Measurements from ENCODE around the gene WFDC1.

Gene WFDC1

DNA sequence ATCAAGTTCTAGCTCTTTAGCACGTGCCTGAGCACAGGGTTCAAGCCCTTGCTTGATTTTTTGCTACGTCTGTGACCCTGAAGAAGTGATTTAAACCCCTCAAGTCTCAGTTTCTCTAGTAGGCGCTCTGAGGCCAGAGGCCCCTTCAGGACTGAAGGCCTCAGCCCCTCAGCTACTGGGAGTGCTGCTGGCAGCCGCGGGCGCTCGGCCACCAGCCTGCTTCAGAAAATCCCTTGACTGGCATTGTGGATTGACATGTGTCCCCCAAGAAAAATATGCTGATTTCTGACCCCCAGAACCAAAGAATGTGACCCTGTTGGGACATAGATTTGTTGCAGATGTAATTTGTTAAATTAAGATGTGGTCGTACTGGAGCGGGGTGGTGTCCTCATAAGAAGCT, 20.2 kb upstream of the WFDC1 start:
- DNase-seq, result no peak

DNA sequence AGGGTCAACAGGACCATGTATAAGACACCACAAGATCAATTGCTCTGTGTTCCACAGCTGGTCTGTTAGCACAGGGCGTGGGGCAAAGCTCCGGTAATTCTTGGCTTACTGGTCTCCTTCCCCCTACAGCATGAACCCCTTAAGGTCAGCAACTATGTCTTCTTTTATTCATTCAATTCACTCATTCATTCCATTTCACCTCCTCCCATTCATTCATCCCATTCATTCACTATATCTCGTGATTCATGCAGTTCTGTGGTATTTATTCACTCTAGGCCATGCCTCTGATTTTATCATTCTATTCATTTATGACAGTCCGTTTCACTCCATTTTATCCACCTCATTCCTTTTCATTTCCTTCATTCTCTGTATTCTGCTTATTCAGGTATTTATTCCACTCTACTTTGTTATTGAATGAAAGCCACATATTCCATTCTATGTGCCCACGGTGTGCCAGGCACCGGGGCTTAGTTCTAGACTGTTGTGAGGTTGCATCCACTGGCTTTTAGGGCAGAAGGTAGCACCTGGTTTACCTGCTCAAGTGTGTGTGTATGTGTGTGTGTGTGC, 19.0 kb upstream of the WFDC1 start:
- no peak for DNase-seq

DNA sequence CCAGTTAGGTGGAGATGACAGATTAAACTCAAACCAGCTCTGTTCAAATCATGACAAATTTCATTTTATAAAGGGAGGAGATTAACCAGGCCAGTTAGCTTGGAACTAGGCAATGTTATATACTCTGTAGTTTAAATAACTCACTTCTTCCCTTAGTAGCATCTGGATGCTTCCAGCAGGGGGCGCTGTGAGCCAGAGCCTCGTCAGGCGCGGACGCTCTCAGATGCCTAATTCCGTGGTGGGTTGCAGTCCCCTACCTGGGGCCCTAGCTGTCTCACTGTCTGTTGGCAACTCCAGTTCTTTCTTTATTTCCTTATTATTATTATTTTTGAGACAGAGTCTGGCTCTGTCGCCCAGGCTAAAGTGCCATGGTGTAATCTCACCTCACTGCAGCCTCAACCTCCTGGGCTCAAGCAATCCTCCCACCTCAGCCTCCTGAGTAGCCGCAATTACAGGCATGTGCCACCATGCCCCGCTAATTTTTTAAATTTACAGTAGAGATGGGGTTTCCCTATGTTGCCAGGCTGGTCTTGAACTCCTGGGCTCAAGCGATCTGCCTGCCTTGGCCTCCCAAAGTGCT, 17.3 kb upstream of the WFDC1 start:
- DNase-seq, result no peak

DNA sequence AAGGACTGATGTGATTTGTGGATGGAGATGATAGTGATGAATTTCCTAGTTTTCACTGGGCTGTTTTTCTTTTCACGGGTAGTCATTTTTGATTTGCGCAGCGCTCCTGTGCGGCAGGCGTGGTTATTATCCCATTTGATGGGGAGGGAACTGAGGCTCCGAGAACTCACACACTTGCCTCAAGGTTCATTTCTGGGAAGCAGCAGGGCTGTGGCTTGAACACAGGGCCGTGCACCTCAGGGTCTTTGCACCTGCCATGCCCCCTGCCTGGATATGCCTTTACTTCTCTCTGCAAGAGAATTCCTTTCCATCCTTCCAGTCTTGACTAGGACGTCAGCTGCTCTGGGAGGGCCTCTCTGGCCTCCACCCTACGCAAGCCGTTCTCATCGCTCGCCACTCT, 16.3 kb upstream of the WFDC1 start:
- no peak for DNase-seq

DNA sequence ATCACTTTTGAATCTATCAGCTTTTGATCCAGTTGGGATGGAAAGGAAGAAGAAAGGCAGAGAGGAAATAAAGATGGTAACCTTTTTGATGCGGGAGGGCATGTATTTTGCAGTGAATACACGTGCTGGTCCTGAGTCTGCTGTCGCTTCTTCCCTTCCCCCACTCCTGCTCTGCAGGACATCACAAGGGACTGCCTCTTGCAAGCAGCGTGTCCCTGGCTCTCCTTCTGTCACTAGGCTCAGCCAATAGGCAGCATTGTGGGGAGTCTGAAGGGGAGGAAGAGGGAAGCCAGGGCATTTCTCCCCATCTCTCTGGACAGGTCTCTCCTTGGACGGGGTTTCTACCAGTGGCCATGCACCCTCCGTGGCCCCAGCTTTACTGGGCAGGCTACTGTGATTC, 15.7 kb upstream of the WFDC1 start:
- DNase-seq, result no peak

DNA sequence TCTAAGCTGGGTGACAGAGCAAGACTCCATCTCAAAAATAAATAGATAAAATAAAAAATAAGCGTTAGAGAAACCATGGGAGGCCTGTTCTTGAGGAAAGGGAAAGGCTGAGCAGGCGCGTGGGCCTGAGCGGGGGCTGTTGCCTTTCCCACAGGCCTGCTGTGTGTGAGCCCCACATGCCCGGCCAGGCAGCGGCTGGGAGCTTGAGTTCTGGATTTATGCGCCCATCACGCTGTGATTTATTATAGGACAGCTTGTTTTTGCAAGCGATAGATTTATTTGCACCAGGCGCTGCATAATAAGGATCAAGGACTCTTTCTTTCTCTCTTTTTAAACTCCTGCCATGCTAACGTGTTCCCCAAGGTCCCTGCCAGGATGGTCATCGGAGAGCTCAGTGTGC, 14.8 kb upstream of the WFDC1 start:
- DNase-seq, result no peak

DNA sequence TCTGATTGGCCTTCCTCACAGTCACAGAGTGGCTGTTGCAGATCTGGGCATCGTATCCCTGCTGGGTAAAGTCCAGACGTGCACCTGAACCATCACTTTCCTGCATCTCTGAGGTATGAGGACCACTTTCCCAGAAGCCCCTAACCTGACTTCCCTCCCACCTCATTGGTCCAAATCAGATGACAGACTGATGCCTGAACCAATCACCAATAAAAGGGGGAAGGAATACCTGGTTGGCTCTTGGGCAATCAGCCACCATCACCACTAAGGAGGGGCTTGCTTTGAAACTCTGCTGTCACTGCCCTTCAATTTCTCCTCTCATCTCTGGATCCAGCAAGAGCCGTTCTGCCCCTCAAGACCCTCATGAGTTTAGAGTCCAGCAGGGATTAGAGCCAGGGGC, 13.6 kb upstream of the WFDC1 start:
- DNase-seq, result no peak

DNA sequence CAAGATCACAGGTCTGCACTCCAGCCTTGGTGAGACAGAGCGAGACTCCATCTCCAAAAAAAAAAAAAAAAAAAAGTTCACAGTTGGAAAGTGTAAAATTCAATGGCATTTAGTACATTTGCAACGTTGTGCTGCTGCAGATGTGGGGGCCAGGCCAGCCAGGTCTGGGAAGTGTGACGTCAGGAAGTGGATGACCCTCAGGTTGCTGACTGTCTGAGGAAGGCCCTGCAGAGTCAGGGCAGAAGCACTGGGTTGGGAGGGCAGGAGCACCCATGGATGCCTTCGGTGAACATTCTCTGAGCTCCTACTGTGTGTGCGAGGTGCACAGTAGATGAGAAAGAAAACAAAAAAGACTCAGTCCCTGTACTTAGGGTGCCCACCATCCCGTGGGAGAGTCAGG, 12.1 kb upstream of the WFDC1 start:
- DNase-seq, result no peak

DNA sequence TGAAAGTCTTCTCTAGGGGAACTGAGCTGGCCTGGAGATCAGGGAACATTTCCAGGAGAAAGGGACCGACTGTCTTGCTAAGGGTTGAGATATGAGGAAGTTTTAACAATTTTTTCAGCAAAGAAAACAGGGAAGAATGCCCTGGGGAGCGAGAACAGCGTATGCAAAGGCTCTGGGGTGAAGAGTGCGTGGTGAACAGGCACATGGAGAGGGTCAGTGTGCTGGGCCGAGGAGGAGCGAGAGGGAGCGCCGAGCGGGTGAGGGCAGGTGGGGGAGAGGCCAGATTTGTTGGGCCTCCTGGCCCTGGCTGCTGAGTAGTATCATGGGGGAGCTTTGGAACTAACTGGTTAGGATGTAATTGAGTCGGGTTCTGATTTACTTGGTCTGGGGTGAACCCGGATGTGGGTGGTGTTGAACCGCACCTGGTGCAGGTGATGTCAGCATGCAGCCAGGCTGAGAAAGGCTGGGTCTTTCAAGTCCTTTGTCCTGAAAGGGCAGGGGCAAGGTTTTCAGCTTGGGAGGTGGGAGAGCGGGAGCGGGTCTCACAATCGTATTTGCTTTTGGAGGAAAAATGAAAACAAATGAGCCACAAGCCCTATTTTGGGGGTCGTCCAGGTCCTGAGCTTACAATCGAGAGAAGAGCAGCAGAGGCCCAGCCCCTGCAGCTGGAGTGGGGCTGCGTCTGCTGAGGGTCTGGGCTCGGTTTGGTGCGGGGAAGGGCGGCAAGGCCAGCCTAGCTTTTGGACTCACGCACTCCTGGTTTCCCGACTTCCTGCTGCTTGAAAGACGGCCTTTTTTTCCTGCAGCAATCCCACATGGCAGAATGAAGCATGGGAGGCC, 11.1 kb upstream of the WFDC1 start:
- no peak for DNase-seq

DNA sequence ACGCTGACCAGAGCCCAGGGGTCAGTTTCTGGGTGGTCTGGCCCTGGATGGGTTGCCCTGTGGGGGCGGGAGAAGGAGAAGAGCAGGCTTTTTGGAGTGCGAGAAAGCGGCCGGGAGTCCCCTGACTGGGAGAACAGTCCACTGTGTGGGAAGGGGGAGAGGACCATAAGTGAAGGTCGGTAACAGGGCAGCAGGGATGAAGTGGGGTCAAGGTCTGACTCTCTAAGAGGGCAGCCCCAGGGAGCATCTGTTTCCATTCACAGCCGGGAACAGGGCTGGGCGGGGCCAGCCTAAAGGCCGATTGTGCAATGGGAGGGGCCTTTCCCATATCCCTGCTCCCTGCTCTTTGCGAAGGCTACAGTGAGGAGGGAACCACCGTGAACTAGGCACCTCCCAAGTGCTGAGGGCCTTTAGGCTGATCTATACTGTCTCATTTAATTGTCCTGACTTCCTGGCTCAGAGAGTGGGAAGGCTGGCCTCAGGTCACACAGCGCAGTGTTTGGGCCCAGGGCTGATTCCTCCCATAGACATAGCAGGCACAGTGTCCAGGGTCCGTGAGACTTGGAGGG, 10.4 kb upstream of the WFDC1 start:
- DNase-seq, result no peak

DNA sequence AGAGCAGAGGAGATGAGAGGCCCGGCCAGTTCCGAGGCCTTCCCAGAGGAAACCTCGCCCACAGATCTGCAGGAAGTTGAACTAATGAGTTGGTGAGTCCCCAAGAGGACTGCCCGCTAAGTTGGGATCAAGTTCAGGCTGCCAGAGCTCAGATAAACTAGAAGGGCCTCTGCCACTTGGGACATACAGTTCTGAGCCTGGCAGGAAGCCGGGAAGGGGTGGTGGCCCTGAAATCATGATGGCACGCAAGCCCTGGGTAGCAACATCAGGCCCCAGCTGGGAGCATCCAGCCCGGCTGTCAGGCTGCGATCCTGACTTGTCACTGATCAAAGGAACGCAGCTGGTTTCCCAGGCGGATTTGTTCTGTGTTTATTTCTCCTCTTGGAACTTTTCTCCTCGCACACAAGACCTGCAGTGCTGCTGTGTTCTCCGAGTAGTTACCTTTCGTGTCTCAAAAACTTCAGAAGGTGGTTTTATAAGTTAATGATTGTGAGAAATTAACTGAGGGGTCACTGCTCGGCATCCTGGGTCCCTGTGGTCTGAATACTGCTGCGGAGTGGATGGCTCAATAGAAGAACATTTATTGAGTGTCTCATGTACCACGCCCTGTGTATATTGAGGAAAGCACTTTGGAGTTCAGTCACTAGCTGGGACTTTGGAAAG, 8.0 kb upstream of the WFDC1 start:
- no peak for DNase-seq

DNA sequence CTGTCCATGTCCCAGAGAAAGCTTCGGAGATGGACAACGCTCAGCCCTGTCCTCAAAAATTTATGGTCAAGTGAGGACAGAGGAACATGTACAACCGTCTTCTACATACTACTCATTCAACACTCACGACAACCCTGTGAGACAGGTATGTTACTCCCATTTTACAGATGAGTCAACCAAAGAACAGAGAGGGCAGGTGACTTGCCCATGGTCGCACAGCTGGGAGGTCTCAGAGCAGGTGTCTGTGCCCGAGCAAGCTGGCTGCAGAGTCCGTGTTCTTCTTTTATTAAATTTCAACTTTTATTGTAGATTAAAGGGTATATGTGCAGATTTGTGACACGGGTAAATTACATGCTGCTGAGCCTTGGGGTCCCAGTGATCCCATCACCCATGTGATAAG, 5.8 kb upstream of the WFDC1 start:
- DNase-seq, result no peak

DNA sequence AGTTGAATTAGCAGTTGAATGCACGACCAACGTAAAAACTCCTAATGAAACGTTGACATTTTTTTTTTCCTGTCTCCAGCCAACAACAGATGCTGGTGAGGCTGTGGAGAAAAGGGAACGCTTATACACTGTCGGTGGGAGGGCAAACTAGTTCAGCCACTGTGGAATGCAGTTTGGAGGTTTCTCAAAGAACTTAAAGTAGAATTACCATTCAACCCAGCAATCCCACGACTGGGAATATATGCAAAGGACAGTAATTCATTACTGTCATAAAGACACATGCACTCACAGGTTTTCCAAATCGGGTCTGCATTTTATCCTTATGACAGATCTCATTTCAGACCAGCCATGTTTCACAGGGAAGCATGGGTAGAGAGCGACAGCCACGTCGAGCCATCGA, 3.5 kb upstream of the WFDC1 start:
- no peak for DNase-seq

DNA sequence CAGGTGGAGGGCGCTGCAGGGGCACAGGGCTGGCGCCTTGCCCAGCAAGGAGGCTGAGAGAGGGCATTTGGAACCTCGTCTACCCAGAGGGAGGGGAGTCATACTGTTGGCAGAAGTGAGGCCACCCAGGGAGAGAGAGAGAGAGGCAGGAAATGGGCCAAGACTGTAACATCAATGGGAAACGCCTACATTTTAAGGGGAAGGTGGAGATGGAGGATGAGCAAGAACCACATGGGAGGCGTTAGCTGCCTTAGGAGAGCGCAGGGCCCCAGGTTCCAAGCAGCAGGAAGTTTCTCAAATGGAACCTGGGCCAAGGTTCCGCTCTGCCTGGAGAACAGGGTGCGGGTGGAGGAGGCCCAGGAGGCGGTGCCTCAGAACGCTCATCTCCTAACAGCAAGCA, 2.7 kb upstream of the WFDC1 start:
- DNase-seq, result no peak

DNA sequence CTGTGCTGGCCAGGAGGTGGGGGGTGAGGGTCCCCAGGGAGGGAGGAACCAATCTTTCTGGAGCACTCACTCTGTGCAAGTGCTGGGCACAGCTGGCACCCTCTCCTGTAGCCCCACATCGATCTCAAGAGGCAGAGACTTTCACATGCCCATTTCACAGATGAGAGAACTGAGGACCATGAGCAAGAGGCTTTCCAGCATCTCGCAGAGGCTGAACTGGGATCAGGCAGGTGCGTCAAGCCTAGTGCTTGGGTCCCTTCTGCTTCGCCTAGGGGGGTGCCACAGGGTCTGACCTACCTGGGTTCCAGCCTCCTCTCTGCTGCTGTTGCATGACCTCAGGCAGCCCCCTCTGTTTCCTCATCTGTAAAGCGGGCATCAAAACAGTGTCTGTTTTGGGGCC, 1.3 kb upstream of the WFDC1 start:
- no peak for DNase-seq

DNA sequence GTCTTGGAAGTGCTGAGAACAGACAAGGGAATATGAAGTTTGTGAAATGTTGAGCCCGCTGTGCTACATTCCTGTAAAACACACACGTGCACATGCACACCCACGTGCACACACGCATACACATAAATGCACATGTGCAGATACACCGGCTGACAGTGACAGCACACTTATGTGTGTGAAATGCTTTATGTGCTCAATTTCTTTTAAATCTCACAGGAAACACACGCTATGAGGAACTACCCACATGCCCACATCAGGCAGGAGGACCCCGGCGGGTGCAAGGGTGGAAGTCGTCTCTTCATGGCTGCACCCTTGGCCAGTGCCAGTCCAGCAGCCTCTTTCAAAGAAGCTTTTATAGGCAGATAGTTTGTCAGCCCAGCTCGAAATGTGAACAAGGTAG, 561 bp upstream of the WFDC1 start:
- no peak for DNase-seq

DNA sequence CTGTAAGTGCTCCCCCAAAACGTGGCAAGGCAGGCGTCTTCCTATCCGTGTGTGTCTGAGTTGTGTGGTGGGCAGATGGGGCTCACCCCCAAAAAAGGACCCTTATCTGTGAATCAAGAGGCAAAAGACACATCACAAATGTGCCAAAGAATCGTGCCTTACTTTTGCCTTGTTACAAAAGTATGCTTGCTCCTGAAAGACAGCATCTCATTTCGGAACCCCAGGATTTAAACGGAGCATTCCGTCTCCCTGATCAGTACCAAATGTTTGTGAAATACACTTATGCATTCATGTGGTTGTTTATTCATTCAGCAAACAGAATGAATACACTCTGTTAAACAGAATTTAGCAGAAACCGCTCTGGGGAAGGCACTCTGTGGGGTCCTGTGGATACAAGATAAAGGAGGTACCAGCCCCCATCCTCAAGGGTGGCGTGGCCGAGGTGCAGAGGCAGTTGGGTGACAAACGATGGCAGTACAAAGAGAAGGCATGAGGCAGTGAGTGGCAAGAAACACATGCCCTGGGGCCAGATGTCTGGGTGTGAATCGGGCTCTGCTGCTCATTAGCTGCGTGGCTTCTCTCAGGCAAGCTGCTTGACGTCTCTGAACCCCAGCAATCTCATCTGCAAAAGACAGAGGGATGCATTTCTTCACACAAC, 654 bp downstream of the WFDC1 start:
- DNase-seq, result no peak

DNA sequence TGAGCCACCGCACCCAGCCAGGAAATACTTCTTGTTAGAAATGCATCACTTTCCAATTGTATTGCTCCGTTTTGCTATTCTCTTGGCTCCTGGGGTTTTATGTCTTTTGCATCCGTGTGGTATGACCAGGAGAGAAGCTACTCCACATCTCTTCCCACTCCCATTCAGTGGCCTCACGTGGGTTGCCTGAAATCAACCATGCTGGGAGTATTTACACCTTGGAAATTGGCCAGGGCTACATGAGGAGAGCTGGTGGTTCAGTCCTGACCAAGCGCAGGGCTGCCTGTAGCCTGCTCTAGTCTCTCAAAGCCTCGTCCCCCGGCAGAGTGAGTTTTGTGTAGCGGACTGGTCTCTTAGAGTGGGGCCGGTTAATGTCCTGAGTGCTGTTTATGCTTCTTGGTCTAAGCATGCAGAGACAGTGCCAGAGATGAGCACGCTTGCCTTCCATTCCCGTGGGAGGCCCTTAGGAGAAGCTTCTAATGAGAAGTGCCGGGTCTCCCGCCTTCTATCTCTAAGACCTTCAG, 3.8 kb downstream of the WFDC1 start:
- DNase-seq, result no peak

DNA sequence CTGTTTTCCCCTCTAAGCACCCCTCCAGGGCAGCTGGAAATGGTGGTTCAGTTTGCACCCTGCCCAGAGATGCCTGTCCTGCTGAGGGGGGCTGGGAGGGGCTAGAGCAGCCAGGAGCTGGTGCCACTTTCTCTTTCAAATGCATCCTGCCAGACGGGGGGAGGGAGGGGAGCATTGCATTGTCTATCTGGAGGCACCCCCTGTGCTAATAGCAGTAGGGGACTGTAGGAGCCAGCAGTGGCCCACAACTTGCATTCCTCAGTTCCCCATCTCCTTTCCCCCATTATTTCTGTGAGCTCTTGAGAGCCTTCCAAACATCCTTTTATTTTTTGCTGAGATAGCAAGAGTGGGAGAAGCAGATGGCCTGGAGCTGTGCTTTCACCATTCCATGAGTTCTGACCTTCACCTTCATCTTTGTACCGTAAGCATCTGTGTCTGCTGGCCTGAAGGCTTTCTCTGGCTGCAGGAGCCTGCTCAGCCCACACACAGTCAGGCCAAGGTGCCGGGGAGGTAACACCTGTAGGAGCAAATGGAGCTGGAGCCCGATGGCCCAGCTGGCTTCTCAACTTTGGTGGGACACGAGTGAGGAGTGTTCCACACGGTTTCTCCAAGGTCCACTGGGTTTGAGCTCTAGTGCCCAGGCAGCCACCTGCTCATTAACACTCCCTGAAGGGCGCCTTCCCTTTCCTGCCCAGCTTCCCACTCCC, 5.2 kb downstream of the WFDC1 start:
- DNase-seq, result no peak

DNA sequence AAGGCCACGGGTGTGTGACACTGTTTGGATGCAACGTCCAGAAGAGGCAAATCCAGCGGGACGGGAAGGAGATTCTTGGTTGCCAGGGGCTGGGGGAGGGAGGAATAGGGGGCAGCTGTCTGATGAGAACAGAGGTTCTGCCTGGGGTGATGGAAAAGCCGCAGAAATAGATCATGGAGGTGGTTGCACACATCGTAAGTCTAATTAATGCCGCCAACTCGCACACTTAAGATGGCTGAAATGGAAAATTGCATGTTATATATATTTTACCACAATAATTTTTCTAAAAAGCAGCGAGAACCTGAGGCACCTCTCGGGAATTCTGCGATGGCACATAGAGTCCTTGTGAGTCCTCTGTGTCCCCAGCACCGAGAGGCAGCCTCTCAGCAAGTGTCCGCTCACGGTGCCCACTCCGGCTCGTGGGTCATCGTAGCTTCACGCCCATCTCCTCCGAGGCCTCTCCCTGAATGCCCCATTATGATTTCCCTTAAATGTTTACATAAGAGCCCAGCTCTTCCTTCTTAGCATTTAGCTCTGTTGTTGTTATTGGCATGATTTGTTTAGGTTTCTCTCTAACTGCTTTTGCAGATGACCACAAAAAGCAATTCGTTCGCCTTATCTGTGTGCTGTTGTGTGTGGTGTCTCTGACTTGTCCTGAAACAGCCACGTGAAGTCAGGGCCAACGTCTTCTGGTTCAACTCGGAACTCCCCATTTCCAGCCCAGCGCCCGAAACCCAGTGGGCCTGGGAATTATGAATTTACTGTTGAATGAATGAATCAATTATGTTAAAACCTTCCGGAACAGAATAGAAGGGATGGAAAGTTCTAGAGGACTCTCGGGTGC, 7.7 kb downstream of the WFDC1 start:
- DNase-seq, result no peak

DNA sequence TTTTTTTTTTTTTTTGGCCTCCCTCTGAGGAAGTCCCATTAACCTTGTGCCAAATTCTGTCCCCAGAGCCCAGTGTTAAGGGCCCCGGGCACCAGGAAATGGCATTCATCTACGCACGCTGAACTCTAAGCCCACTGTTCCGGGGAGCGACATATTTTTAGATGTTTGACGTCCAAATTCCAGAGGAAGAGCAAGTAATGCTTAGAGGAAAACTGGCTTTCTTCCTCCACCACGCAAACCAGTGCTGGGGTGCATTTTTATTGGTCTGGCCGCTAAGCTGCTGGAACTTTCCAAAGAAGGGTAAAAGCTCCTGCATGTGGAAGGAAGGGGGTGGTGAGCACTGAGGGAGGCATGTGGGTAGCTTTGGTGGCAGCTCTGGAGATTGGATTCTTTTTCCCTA, 8.3 kb downstream of the WFDC1 start:
- DNase-seq, result no peak
